CD4-positive, alpha-beta memory T cell (primary cell): Measurements from ENCODE around the gene REST. TPM values are rescaled to one million over a fixed set of nuclear protein-coding genes. Genes with fewer than 3 reads are reported as not detected.

Experiments used
- CTCF ChIA-PET: fragments of 350-600 bp; sonication (Branson Sonifier 250); formaldehyde crosslinking; loops from one replicate; lab custom pipeline; 2021; ENCODE audit warnings: inconsistent platforms; ENCODE audit not compliant: partially characterized antibody; lab: Charles Lee
- POLR2A ChIA-PET: fragments of 350-600 bp; sonication (Branson Sonifier 250); formaldehyde crosslinking; loops from one replicate; lab custom pipeline; 2021; ENCODE audit not compliant: partially characterized antibody; lab: Charles Lee
- DNase-seq, 5 donors: peaks; one replicate each; pipeline versions ENCODE4 v3.0.0 to v3.0.0-alpha.2; 2020 to 2022; ENCODE audit warnings: mixed read lengths in 1 of 5
- H3K27ac ChIP-seq: one replicate; pipeline ENCODE4 v1.7.0; 2013; ENCODE audit warnings: low read depth, low read length
- H3K27me3 ChIP-seq: 2 replicates; pipeline ENCODE4 v1.7.0; 2013; ENCODE audit warnings: mild to moderate bottlenecking, low read length, moderate library complexity; ENCODE audit not compliant: insufficient read depth
- H3K36me3 ChIP-seq: 2 replicates; pipeline ENCODE4 v1.7.0; 2013; ENCODE audit warnings: mild to moderate bottlenecking, low read length, moderate library complexity; ENCODE audit not compliant: insufficient read depth
- H3K4me1 ChIP-seq: 2 replicates; pipeline ENCODE4 v1.7.0; 2013; ENCODE audit warnings: mild to moderate bottlenecking, low read length, moderate library complexity; ENCODE audit not compliant: insufficient read depth
- H3K4me3 ChIP-seq, 2 donors: one replicate each; pipeline ENCODE4 v1.7.0; 2013; ENCODE audit warnings: low read length in 2 of 2, mild to moderate bottlenecking in 1 of 2
- H3K9me3 ChIP-seq, 2 donors: one replicate each; pipeline ENCODE4 v1.7.0; 2013; ENCODE audit warnings: low read length in 2 of 2, control low read depth in 1 of 2; ENCODE audit not compliant: control insufficient read depth in 1 of 2
- H3K27ac Mint-ChIP-seq, 7 donors: one replicate each; pipeline ENCODE4 v1.8.0; 2020 to 2021; ENCODE audit warnings: mixed read lengths in 7 of 7, mild to moderate bottlenecking in 6 of 7, inconsistent platforms in 3 of 7, moderate library complexity in 3 of 7
- H3K27me3 Mint-ChIP-seq, 2 donors: one replicate each; pipeline ENCODE4 v1.8.0; 2020 to 2021; ENCODE audit warnings: mixed read lengths in 2 of 2
- H3K36me3 Mint-ChIP-seq, 2 donors: one replicate each; pipeline ENCODE4 v1.8.0; 2020 to 2021; ENCODE audit warnings: mixed read lengths in 2 of 2, inconsistent platforms in 1 of 2, mild to moderate bottlenecking in 1 of 2
- H3K4me1 Mint-ChIP-seq, 4 donors: one replicate each; pipeline ENCODE4 v1.8.0; 2020 to 2021; ENCODE audit warnings: mixed read lengths in 4 of 4, mild to moderate bottlenecking in 1 of 4
- H3K4me3 Mint-ChIP-seq, 8 donors: one replicate each; pipeline ENCODE4 v1.8.0; 2020 to 2021; ENCODE audit warnings: mixed read lengths in 8 of 8, mild to moderate bottlenecking in 7 of 8, moderate library complexity in 6 of 8, inconsistent platforms in 3 of 8
- H3K9me3 Mint-ChIP-seq, 8 donors: one replicate each; pipeline ENCODE4 v1.8.0; 2020 to 2021; ENCODE audit warnings: mixed read lengths in 8 of 8, mild to moderate bottlenecking in 5 of 8, inconsistent platforms in 3 of 8, moderate library complexity in 1 of 8
- intact Hi-C: fragments of 100-400 bp; cut with micrococcal nuclease; formaldehyde crosslinking; loops from one replicate; pipeline ENCODE4 v1.15.1; 2023
- polyA plus RNA-seq, 2 donors: library from polyadenylated mRNA; unstranded; fragments of 300-500 nt; fragmentation: Illumina TruSeq; gene quantifications; one replicate each; pipeline ENCODE4 v1.2.3, GENCODE V29; 2021
- total RNA-seq, 2 experiments: library from RNA; stranded (reverse); gene quantifications; one replicate each; pipeline ENCODE4 v1.2.3, GENCODE V29; 2021

REST gene
- total and polyA plus RNA-seq, 4 experiments from 2014 or later = 77.3 to 178 (median 125) TPM

- Histone ChIP-seq H3K4me1 (peaks cover 45% of the 10 kb centered on the region), H3K27me3 (no peaks in the 10 kb centered on the region), H3K4me3 (peak overlapping the region; percentile 96 to 100), H3K27ac (peak overlapping the region; percentile 85), H3K9me3 (no peaks in the 10 kb centered on the region), H3K36me3 (peaks cover 23% of the 10 kb centered on the region)
- H3K4me3 Mint-ChIP-seq = peak overlapping the region; percentile 96 to 100 (median 99)
- H3K27me3 Mint-ChIP-seq = no peaks in the 10 kb centered on the region
- H3K4me1 Mint-ChIP-seq = peaks cover 23 to 78% (median 43%) of the 10 kb centered on the region in 4 donors
- peaks cover 29 to 50% of the 10 kb centered on the region in 2 donors for H3K36me3 Mint-ChIP-seq
- POLR2A ChIA-PET = interaction anchor here (1.2 to 4.7 kb wide), 8 partner anchors 13 to 1028 kb away, joined by 3 to 192 read pairs (median 22); partner anchors contain the start of genes AASDH, CEP135, PAICS and PPAT
- H3K9me3 Mint-ChIP-seq = peaks cover 0 to 9% (median 0%) of the 10 kb centered on the region in 8 donors
- CTCF ChIA-PET = interaction anchor here (1.0 to 3.6 kb wide), 5 partner anchors 13 to 66 kb away, joined by 3 to 24 read pairs (median 5); no protein-coding TSS in a partner anchor
- DNase-seq = peak in 1 of 5 donors; percentile 5
- intact Hi-C loops = loop anchor here (2.0 to 5.0 kb wide), 5 partner anchors 186 to 1579 kb away; partner anchors contain the start of genes CEP135, CLOCK, EXOC1 and TMEM165
- peak overlapping the region; percentile 57 to 90 (median 81) for H3K27ac Mint-ChIP-seq
Observed at GRCh38 chr4:56976283-56976836, 68.7 kb downstream of the REST start.

- H3K4me3 ChIP-seq = peak overlapping the region; percentile 96 to 100
- no peaks in the 10 kb centered on the region for H3K9me3 ChIP-seq
- CTCF ChIA-PET = interaction anchor here (1.0 to 3.6 kb wide), 15 partner anchors 10 to 1431 kb away, joined by 3 to 24 read pairs (median 4); partner anchors contain the start of genes AASDH, CEP135, PAICS and PPAT
- Mint-ChIP-seq H3K4me1 (peaks cover 25 to 80% (median 45%) of the 10 kb centered on the region in 4 donors), H3K4me3 (peak overlapping the region; percentile 96 to 100 (median 99)), H3K9me3 (peaks cover 0 to 9% (median 0%) of the 10 kb centered on the region in 8 donors), H3K27ac (peak overlapping the region; percentile 93 to 99 (median 98)), H3K36me3 (peaks cover 24 to 50% of the 10 kb centered on the region in 2 donors), H3K27me3 (no peaks in the 10 kb centered on the region)
- H3K4me1 ChIP-seq = peaks cover 50% of the 10 kb centered on the region
- H3K36me3 ChIP-seq = peaks cover 21% of the 10 kb centered on the region
- intact Hi-C loops = loop anchor here (1.0 to 5.0 kb wide), 9 partner anchors 69 to 1580 kb away; partner anchors contain the start of genes AASDH, CEP135, CLOCK and EXOC1
- peak; percentile 52 to 71 (median 60) for DNase-seq
- no peaks in the 10 kb centered on the region for H3K27me3 ChIP-seq
- POLR2A ChIA-PET = interaction anchor here (1.2 to 4.7 kb wide), 12 partner anchors 12 to 1431 kb away, joined by 3 to 192 read pairs (median 6); partner anchors contain the start of genes AASDH, CEP135, PAICS and PPAT
- H3K27ac ChIP-seq = peak overlapping the region; percentile 85
Observed at GRCh38 chr4:56976837-56977320, 69.2 kb downstream of the REST start.

- peaks cover 15% of the 10 kb centered on the region for H3K36me3 ChIP-seq
- H3K27me3 ChIP-seq = no peaks in the 10 kb centered on the region
- H3K27ac ChIP-seq = peak within 1 kb of the TSS; percentile 85
- peak; percentile 98 to 99 (median 99) for DNase-seq
- H3K27ac Mint-ChIP-seq = peak within 1 kb of the TSS; percentile 93 to 99 (median 98)
- ChIA-PET POLR2A (interaction anchor here (0.5 to 4.7 kb wide), 16 partner anchors 11 to 1432 kb away, joined by 3 to 192 read pairs (median 6); partner anchors contain the start of genes AASDH, CEP135, PAICS and PPAT), CTCF (interaction anchor here (1.0 to 3.6 kb wide), 17 partner anchors 10 to 1431 kb away, joined by 3 to 24 read pairs (median 4); partner anchors contain the start of genes AASDH, CEP135, PAICS and PPAT)
- H3K9me3 Mint-ChIP-seq = peaks cover 0 to 9% (median 0%) of the 10 kb centered on the region in 8 donors
- peaks cover 56% of the 10 kb centered on the region for H3K4me1 ChIP-seq
- no peaks in the 10 kb centered on the region for H3K9me3 ChIP-seq
- H3K4me1 Mint-ChIP-seq = peaks cover 28 to 79% (median 46%) of the 10 kb centered on the region in 4 donors
- peaks cover 18 to 46% of the 10 kb centered on the region in 2 donors for H3K36me3 Mint-ChIP-seq
- intact Hi-C loops = loop anchor here (1.0 to 5.0 kb wide), 9 partner anchors 69 to 1580 kb away; partner anchors contain the start of genes AASDH, CEP135, CLOCK and EXOC1
- peak within 1 kb of the TSS; percentile 96 to 100 (median 99) for H3K4me3 Mint-ChIP-seq
- H3K27me3 Mint-ChIP-seq = no peaks in the 10 kb centered on the region
- peak within 1 kb of the TSS; percentile 96 to 100 for H3K4me3 ChIP-seq
Observed at GRCh38 chr4:56977321-56978012, 69.8 kb downstream of the REST start, which contains the start of gene NOA1. TSS of gene NOA1 (minus strand) at chr4:56977606. CDS start at chr4:56977585, 21 bp downstream.

GRCh38 chr4:56978750-56979303 is 71.1 kb downstream of the REST start, which contains the start of gene POLR2B:
TSS of gene POLR2B (plus strand) at chr4:56978896. CDS start at chr4:56978986, 90 bp downstream.
- Mint-ChIP-seq H3K36me3 (peaks cover 4 to 33% of the 10 kb centered on the region in 2 donors), H3K4me3 (peak within 1 kb of the TSS; percentile 96 to 100 (median 99)), H3K27ac (peak within 1 kb of the TSS; percentile 93 to 99 (median 98)), H3K9me3 (peaks cover 0 to 1% (median 0%) of the 10 kb centered on the region in 8 donors), H3K27me3 (no peaks in the 10 kb centered on the region), H3K4me1 (peaks cover 32 to 75% (median 49%) of the 10 kb centered on the region in 4 donors)
- Histone ChIP-seq H3K4me3 (peak within 1 kb of the TSS; percentile 96 to 100), H3K27me3 (no peaks in the 10 kb centered on the region), H3K4me1 (peaks cover 68% of the 10 kb centered on the region), H3K36me3 (peaks cover 2% of the 10 kb centered on the region), H3K9me3 (no peaks in the 10 kb centered on the region), H3K27ac (peak within 1 kb of the TSS; percentile 85)
- CTCF ChIA-PET = interaction anchor here (1.5 to 3.6 kb wide), 8 partner anchors 9 to 1433 kb away, joined by 4 to 24 read pairs (median 8); partner anchors contain the start of genes CEP135, PAICS, PPAT and REST
- DNase-seq = peak; percentile 73 to 84 (median 75)
- POLR2A ChIA-PET = interaction anchor here (1.1 to 4.7 kb wide), 14 partner anchors 12 to 1433 kb away, joined by 3 to 192 read pairs (median 7); partner anchors contain the start of genes AASDH, CEP135, EXOC1 and PAICS
- intact Hi-C loops = loop anchor here (5.0 kb wide), 4 partner anchors 1032 to 1582 kb away; partner anchors contain the start of genes CEP135, CLOCK, EXOC1 and TMEM165

- H3K27ac ChIP-seq = peak overlapping the region; percentile 85
- peaks cover 4 to 34% of the 10 kb centered on the region in 2 donors for H3K36me3 Mint-ChIP-seq
- CTCF ChIA-PET = interaction anchor here (0.8 to 3.3 kb wide), 8 partner anchors 12 to 1031 kb away, joined by 3 to 23 read pairs (median 5); partner anchors contain the start of genes CEP135 and REST
- no peaks in the 10 kb centered on the region for H3K27me3 ChIP-seq
- H3K4me1 Mint-ChIP-seq = peaks cover 34 to 78% (median 51%) of the 10 kb centered on the region in 4 donors
- DNase-seq = peak; percentile 22 to 64 (median 32)
- no peaks in the 10 kb centered on the region for H3K27me3 Mint-ChIP-seq
- H3K4me1 ChIP-seq = peaks cover 68% of the 10 kb centered on the region
- intact Hi-C loops = loop anchor here (5.0 kb wide), 4 partner anchors 1032 to 1582 kb away; partner anchors contain the start of genes CEP135, CLOCK, EXOC1 and TMEM165
- no peaks in the 10 kb centered on the region for H3K9me3 ChIP-seq
- peak overlapping the region; percentile 93 to 99 (median 97) for H3K27ac Mint-ChIP-seq
- no peaks in the 10 kb centered on the region for H3K36me3 ChIP-seq
- POLR2A ChIA-PET = interaction anchor here (1.3 to 4.7 kb wide), 9 partner anchors 13 to 1126 kb away, joined by 4 to 192 read pairs (median 10); partner anchors contain the start of genes AASDH, CEP135, EXOC1 and PAICS
- H3K4me3 Mint-ChIP-seq = peak overlapping the region; percentile 96 to 100 (median 99)
- peak overlapping the region; percentile 93 for H3K4me3 ChIP-seq
- H3K9me3 Mint-ChIP-seq = no peaks in the 10 kb centered on the region
Observed at GRCh38 chr4:56979421-56980072, 71.8 kb downstream of the REST start.
